Vagina (tissue), 2 donors: ENCODE data around the gene INKA2.

Experiments
- POLR2AphosphoS5 ChIP-seq, 2 donors: sonication (generic); formaldehyde crosslinking; IDR thresholded peaks; one replicate each; pipeline ENCODE4 v1.9.0; 2017; ENCODE audit warnings: antibody characterized with exemption in 2 of 2, mild to moderate bottlenecking in 2 of 2, low read depth in 1 of 2; ENCODE audit not compliant: insufficient read depth in 1 of 2
- TF ChIP-seq, protein P1 (sequence below), 3 experiments: fragments of 450-650 bp in 2 of 3; fragments of 200-600 bp in 1 of 3; sonication (generic) in 1 of 3; IDR thresholded peaks; one replicate each; pipeline ENCODE4 v1.5.1; 2017 to 2019; ENCODE audit warnings: antibody characterized with exemption in 3 of 3, mild to moderate bottlenecking in 2 of 3, moderate library complexity in 2 of 3

- TF ChIP-seq, protein P1, sequence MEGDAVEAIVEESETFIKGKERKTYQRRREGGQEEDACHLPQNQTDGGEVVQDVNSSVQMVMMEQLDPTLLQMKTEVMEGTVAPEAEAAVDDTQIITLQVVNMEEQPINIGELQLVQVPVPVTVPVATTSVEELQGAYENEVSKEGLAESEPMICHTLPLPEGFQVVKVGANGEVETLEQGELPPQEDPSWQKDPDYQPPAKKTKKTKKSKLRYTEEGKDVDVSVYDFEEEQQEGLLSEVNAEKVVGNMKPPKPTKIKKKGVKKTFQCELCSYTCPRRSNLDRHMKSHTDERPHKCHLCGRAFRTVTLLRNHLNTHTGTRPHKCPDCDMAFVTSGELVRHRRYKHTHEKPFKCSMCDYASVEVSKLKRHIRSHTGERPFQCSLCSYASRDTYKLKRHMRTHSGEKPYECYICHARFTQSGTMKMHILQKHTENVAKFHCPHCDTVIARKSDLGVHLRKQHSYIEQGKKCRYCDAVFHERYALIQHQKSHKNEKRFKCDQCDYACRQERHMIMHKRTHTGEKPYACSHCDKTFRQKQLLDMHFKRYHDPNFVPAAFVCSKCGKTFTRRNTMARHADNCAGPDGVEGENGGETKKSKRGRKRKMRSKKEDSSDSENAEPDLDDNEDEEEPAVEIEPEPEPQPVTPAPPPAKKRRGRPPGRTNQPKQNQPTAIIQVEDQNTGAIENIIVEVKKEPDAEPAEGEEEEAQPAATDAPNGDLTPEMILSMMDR (IDR thresholded peaks at IDR 0.05), result no peak
- no peak for TF ChIP-seq POLR2AphosphoS5 (IDR thresholded peaks at IDR 0.05; ENCODE audit: insufficient read depth in 1 of 2, low read depth in 1 of 2)
Measured at GRCh38 chr1:111761717-111762116, 22.5 kb upstream of the INKA2 start.
